Caco-2 (cell line): ENCODE measurements around the gene SLC9A3. TPM values are rescaled to one million over a fixed set of nuclear protein-coding genes. Genes with fewer than 3 reads are reported as not detected.

Experiments used
- BruUV-seq: library from RNA; stranded (reverse); fragments of 400-500 nt; replicated peaks from 2 replicates; lab custom pipeline; 2021; lab: Mats Ljungman, UMichigan
- CTCF ChIA-PET: fragments of 300-600 bp; sonication (Branson Sonifier 250); formaldehyde crosslinking; loops from one replicate; lab custom pipeline; 2022; ENCODE audit warnings: antibody characterized with exemption; lab: Charles Lee
- POLR2A ChIA-PET: fragments of 300-600 bp; sonication (Branson Sonifier 250); formaldehyde crosslinking; loops from one replicate; lab custom pipeline; 2022; ENCODE audit warnings: antibody characterized with exemption; lab: Charles Lee
- DNase-seq, 2 experiments: peaks; one replicate each; pipeline versions ENCODE4 v3.0.0 to v3.0.0-alpha.2; 2020 to 2022
- H3K27me3 ChIP-seq: replicated peaks from 2 replicates; pipeline ENCODE4 v1.6.0; 2011; ENCODE audit warnings: low read length; ENCODE audit not compliant: control insufficient read depth, insufficient read depth
- H3K36me3 ChIP-seq: 2 replicates; pipeline ENCODE4 v1.5.1; 2011; ENCODE audit warnings: low read length; ENCODE audit not compliant: control insufficient read depth, insufficient read depth
- H3K4me1 ChIP-seq: fragments of 250-450 bp; sonication (Bioruptor Pico); 2 replicates; pipeline ENCODE4 v1.5.1; 2020; ENCODE audit warnings: mild to moderate bottlenecking
- H3K4me3 ChIP-seq: 2 replicates; pipeline ENCODE4 v1.5.1; 2011; ENCODE audit warnings: low read depth, mild to moderate bottlenecking, control low read depth, low read length
- H3K9me3 ChIP-seq: fragments of 250-450 bp; sonication (Bioruptor Pico); 2 replicates; pipeline ENCODE4 v1.5.1; 2020; ENCODE audit warnings: mild to moderate bottlenecking, moderate library complexity
- H3K27ac Mint-ChIP-seq: one replicate; pipeline ENCODE4 v1.8.0; 2022; ENCODE audit warnings: mixed read lengths; ENCODE audit not compliant: unreplicated experiment
- H3K27me3 Mint-ChIP-seq: one replicate; pipeline ENCODE4 v1.8.0; 2022; ENCODE audit warnings: mixed read lengths; ENCODE audit not compliant: insufficient read depth, unreplicated experiment
- H3K36me3 Mint-ChIP-seq: one replicate; pipeline ENCODE4 v1.8.0; 2022; ENCODE audit warnings: mild to moderate bottlenecking, mixed read lengths; ENCODE audit not compliant: insufficient read depth, unreplicated experiment
- H3K4me1 Mint-ChIP-seq: one replicate; pipeline ENCODE4 v1.8.0; 2022; ENCODE audit warnings: low read depth, mixed read lengths; ENCODE audit not compliant: unreplicated experiment
- H3K4me3 Mint-ChIP-seq: one replicate; pipeline ENCODE4 v1.8.0; 2022; ENCODE audit warnings: mild to moderate bottlenecking, moderate library complexity, mixed read lengths; ENCODE audit not compliant: unreplicated experiment
- H3K9me3 Mint-ChIP-seq: one replicate; pipeline ENCODE4 v1.8.0; 2022; ENCODE audit warnings: mixed read lengths; ENCODE audit not compliant: unreplicated experiment
- CTCF ChIP-seq, 2 experiments: fragments of 200-600 bp in 1 of 2; IDR thresholded peaks; 1 replicate in 1 of 2; 2 replicates in 1 of 2; pipeline versions ENCODE4 v1.5.1 to v1.8.0; 2011 to 2022; ENCODE audit warnings: antibody characterized with exemption in 1 of 2, control low read depth in 1 of 2, inconsistent platforms in 1 of 2, low read depth in 1 of 2, low read length in 1 of 2, mild to moderate bottlenecking in 1 of 2, moderate library complexity in 1 of 2; ENCODE audit not compliant: insufficient read depth in 1 of 2, severe bottlenecking in 1 of 2, unreplicated experiment in 1 of 2
- intact Hi-C: fragments of 100-400 bp; cut with micrococcal nuclease; formaldehyde crosslinking; loops from one replicate; pipeline ENCODE4 v1.10.0; 2022; ENCODE audit not compliant: unreplicated experiment
- total RNA-seq: library from RNA; stranded (reverse); gene quantifications from 2 replicates; pipeline ENCODE4 v1.2.3, GENCODE V29; 2022

Gene SLC9A3
- total RNA-seq, 1 experiment from 2014 or later: 3.4 TPM

- H3K27ac Mint-ChIP-seq: no peak overlapping the region
- POLR2A ChIA-PET: no interaction called here
- intact Hi-C loops: no loop called here
Measured at GRCh38 chr5:439181-439580, 85.1 kb downstream of the SLC9A3 start.

GRCh38 chr5:438481-438981 is 85.7 kb downstream of the SLC9A3 start:
- no peaks in the 10 kb centered on the region for H3K9me3 ChIP-seq
- CTCF ChIA-PET: no interaction called here
- no peak for DNase-seq
- no TSS peak for BruUV-seq
- H3K4me1 Mint-ChIP-seq: no peaks in the 10 kb centered on the region
- TF ChIP-seq CTCF (IDR thresholded peaks at IDR 0.05; ENCODE audit: insufficient read depth in 1 of 2, low read depth in 1 of 2, low read length in 1 of 2, severe bottlenecking in 1 of 2, unreplicated experiment in 1 of 2): no peak
- no peaks in the 10 kb centered on the region for H3K9me3 Mint-ChIP-seq
- no peaks in the 10 kb centered on the region for H3K27me3 ChIP-seq
- H3K27me3 Mint-ChIP-seq: peaks cover 5% of the 10 kb centered on the region
- H3K4me1 ChIP-seq: no peaks in the 10 kb centered on the region
- peaks cover 8% of the 10 kb centered on the region for H3K36me3 Mint-ChIP-seq
- no peak overlapping the region for H3K27ac Mint-ChIP-seq
- intact Hi-C loops: no loop called here
- POLR2A ChIA-PET: no interaction called here
- H3K4me3 Mint-ChIP-seq: no peak overlapping the region
- no peaks in the 10 kb centered on the region for H3K36me3 ChIP-seq
- H3K4me3 ChIP-seq: no peak overlapping the region

More at GRCh38 chr5:439181-439580, 85.1 kb downstream of the SLC9A3 start:
- no peaks in the 10 kb centered on the region for H3K27me3 ChIP-seq
- BruUV-seq: no TSS peak
- H3K4me1 ChIP-seq: no peaks in the 10 kb centered on the region
- no peak for DNase-seq
- no peaks in the 10 kb centered on the region for H3K9me3 Mint-ChIP-seq
- H3K36me3 ChIP-seq: no peaks in the 10 kb centered on the region
- peaks cover 5% of the 10 kb centered on the region for H3K27me3 Mint-ChIP-seq
- TF ChIP-seq CTCF (IDR thresholded peaks at IDR 0.05; ENCODE audit: insufficient read depth in 1 of 2, low read depth in 1 of 2, low read length in 1 of 2, severe bottlenecking in 1 of 2, unreplicated experiment in 1 of 2): no peak
- no peak overlapping the region for H3K4me3 ChIP-seq
- peaks cover 8% of the 10 kb centered on the region for H3K36me3 Mint-ChIP-seq
- no peaks in the 10 kb centered on the region for H3K9me3 ChIP-seq
- H3K4me1 Mint-ChIP-seq: no peaks in the 10 kb centered on the region
- CTCF ChIA-PET: interaction anchor here (0.9 kb wide), 1 partner anchor 8 kb away, joined by 3 read pairs; no protein-coding TSS in a partner anchor
- H3K4me3 Mint-ChIP-seq: no peak overlapping the region

GRCh38 chr5:437281-437771 is 86.9 kb downstream of the SLC9A3 start:
- no peaks in the 10 kb centered on the region for H3K4me1 ChIP-seq
- no TSS peak for BruUV-seq
- no peak overlapping the region for H3K27ac Mint-ChIP-seq

More at GRCh38 chr5:437281-437771, 86.9 kb downstream of the SLC9A3 start:
- H3K4me3 ChIP-seq: no peak overlapping the region
- no peaks in the 10 kb centered on the region for H3K9me3 ChIP-seq
- no peaks in the 10 kb centered on the region for H3K27me3 ChIP-seq
- Mint-ChIP-seq H3K36me3 (peaks cover 3% of the 10 kb centered on the region), H3K4me1 (no peaks in the 10 kb centered on the region), H3K4me3 (no peak overlapping the region), H3K9me3 (no peaks in the 10 kb centered on the region), H3K27me3 (peaks cover 5% of the 10 kb centered on the region)
- peak in 1 of 2 experiments; percentile 26 for DNase-seq
- ChIA-PET CTCF (interaction anchor here (1.1 kb wide), 1 partner anchor 120 kb away, joined by 4 read pairs; no protein-coding TSS in a partner anchor), POLR2A (no interaction called here)
- intact Hi-C loops: no loop called here
- no peak for TF ChIP-seq CTCF (IDR thresholded peaks at IDR 0.05; ENCODE audit: insufficient read depth in 1 of 2, low read depth in 1 of 2, low read length in 1 of 2, severe bottlenecking in 1 of 2, unreplicated experiment in 1 of 2)
- H3K36me3 ChIP-seq: no peaks in the 10 kb centered on the region
